Midbrain (tissue), 1 donor: ENCODE measurements around the gene GREB1.

Experiments used
- DNase-seq: peaks from one replicate; lab custom pipeline; 2025; lab: John Stamatoyannopoulos, UW

The GREB1 gene

DNA sequence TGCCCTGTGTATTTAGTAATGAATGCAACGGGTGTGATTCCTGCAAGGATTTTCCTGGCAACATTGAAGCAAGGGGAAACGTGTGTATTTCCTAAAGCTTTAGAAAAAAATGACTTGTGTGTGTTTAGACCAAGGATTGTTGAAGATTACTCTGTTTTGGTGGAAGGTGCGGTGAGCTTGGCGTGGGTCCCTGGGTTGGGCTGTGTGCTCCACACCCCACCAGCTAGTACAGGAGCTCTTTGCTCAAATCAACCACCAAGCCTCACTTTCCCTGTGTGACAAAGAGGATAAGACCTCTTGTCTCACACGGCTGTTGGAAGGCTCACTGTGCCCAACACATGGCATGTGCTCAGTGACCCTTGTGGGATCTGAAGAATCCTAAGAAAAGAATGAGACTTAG lies 21.4 kb upstream of the GREB1 start:
- DNase-seq = no peak

DNA sequence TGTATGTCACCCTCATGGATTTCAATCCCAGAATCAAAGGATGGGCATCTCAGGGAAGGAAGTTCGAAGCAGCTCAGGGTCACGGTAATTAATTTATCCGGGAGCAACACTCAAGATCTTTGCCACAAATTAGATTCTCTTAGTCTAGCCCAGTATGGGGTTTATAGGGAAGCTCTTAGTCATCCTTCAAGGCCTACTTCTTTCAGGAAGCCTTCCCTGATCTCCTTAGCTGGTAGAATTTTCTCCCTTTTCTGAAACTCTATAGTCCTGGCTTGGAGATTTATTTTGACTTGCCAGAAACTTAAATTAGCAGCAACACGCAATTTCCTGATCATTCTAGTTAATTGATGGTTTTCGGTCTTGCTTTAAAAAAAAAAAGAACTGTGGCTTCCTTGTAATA lies 20.5 kb upstream of the GREB1 start:
- no peak for DNase-seq

GRCh38 chr2:11514081-11514730 lies 19.6 kb upstream of the GREB1 start:
- DNase-seq = no peak

DNA sequence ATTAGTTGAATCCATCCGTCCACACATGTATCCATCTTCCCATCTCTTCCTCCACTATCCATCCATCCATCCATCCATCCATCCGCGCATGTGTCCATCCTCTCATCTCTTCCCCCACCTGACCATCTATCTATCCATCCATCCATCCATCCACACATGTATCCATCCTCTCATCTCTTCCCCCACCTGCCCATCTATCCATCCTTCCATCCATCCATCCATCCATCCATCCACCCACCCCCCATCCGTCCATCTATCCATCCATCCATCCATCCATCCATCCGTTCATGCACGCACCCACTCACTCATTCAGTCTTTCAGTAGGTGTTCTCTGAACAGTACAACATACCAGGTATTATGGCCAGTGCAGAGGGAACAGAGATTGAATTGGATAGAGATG lies 18.9 kb upstream of the GREB1 start:
- no peak for DNase-seq

GRCh38 chr2:11515490-11515981 lies 18.3 kb upstream of the GREB1 start:
- DNase-seq = no peak

- DNase-seq = no peak
These were observed 16.7 kb upstream of the GREB1 start for GRCh38 chr2:11516984-11517648.

DNA sequence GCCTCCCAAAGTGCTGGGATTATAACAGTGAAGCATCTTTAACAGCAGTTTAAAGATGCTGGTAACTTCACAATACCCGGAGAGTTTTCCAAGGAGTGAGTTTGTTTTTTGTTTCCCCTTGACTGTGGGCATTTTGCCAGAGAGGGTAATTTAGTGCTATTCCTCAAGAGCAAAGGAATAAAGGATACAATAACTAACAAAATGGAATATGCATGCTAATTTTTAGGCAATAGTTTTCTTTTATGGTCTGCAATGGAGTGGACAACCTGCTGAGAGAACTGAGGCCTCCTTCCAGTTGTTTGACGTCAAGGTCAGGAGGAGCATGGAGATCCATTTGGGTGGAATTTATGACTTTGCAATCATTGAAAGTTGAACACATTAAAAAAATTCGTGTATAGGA lies 15.9 kb upstream of the GREB1 start:
- DNase-seq = no peak

GRCh38 chr2:11520092-11520693 lies 13.7 kb upstream of the GREB1 start:
- DNase-seq = no peak

DNA sequence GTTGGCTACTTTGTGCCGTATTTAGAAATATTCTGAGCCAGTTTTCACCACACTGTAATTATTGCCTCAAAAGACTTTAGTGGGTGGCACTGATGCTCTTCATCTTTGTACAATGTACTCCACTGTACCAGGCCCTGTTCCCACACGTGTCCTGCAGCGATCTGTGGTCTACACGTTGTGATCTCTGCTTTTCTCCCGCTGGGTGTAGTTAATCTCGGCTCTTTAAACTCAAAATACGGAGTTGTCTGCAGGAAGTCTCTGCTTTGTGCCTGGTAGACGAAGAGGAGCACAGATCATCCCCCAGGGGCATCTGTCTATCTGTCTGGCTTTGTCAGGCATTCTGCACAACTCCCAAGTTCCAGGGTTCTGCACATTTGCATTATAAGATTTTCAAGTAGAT lies 12.1 kb upstream of the GREB1 start:
- DNase-seq = no peak

- no peak for DNase-seq
These were observed 9.4 kb upstream of the GREB1 start for GRCh38 chr2:11524470-11524869.

- no peak for DNase-seq
These were observed 8.1 kb upstream of the GREB1 start for GRCh38 chr2:11525762-11526161.

GRCh38 chr2:11527001-11527400 lies 6.8 kb upstream of the GREB1 start:
- DNase-seq = no peak

GRCh38 chr2:11528228-11528627 lies 5.6 kb upstream of the GREB1 start:
- DNase-seq = no peak

- DNase-seq = no peak
These were observed 2.9 kb upstream of the GREB1 start for GRCh38 chr2:11530864-11531465.

- no peak for DNase-seq
These were observed 1.3 kb upstream of the GREB1 start for GRCh38 chr2:11532416-11533055.

DNA sequence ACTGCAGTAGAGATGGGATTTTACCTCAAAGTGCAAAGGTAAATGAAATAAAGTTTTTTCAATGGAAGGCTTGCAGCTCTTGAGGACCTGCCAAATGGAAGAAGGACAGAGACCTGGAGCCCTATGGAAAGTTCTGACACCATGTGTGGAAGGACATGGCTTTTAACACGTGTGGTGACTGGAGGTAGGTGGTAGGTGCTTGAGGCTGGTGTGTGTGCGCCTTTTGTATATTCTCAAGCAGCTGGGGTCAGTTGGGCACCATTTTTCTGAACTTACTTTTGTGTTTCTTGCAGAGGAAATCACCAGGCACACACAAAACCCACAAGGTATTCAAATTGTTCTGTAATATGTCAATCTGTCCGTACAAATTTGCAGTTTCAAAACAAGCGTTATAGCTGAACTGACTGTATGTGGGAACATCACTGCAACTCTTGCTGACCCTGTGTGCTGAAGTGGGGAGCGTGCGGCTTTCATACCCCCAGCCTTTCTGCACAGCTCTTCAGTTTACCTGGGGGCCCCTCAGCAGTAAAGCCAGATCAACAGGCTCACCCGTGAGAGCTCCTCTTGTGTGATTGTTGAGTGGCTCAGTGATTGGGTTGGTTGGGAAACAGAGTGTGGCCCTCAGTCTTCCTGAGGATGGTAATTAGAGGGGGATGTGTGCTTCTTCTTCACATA lies 363 bp downstream of the GREB1 start:
- no peak for DNase-seq

DNA sequence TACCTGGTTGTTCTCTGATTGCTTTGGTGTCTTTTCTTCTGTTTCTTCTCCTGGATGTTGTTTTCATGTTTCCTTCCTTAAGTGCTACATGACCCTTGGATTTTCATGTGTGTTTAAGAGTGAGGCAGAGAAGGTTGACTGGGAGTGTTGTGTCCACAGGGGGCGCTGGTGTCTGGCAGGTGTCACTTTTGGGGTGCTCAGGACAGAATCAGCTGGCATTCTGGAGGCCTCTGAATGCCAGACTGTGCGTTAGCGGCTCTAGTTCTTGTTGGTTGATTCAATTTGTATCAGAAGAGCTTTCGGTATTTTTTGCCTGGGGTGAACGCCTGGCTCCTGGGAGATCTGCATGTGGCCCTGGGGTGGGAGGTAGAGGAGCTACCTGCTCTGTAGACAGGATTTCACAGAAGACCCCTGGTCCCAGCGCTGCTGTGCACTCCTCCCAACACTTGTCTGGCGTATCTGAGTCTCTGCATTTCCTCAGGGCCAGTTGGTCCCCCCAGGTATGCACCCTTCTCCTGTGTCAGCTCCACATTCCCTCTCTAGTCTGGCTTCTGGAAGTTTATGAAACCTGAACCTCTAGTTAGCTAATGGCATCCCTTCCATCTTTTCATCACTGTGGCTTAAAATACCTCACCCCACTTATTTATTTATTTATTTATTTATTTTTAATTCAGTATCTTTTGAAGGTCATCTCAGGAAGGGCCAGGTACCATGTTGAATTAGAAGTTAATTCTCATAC lies 1.1 kb downstream of the GREB1 start:
- DNase-seq = no peak

DNA sequence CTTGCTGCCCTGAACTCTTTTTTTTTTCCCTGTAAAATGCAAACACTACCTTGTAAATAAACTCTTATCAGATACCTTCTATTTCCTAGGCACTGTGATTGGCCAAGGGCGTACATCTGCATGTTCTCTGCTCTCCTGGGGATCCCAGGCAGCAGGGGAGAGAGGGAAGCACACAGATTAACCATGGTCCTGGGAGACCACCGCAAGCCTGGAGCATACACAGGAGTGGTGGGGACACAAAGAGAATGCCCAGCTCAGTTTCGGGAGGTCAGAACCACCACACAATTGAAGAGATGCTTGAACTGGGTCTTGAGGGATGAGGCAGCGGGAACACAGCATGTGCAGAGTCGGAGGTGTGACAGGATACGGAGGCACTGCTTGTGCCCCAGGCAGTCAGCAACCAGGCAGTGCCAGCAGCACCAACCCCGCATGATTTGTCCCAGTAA lies 2.1 kb downstream of the GREB1 start:
- DNase-seq = no peak

GRCh38 chr2:11537951-11538350 lies 4.1 kb downstream of the GREB1 start:
- no peak for DNase-seq

DNA sequence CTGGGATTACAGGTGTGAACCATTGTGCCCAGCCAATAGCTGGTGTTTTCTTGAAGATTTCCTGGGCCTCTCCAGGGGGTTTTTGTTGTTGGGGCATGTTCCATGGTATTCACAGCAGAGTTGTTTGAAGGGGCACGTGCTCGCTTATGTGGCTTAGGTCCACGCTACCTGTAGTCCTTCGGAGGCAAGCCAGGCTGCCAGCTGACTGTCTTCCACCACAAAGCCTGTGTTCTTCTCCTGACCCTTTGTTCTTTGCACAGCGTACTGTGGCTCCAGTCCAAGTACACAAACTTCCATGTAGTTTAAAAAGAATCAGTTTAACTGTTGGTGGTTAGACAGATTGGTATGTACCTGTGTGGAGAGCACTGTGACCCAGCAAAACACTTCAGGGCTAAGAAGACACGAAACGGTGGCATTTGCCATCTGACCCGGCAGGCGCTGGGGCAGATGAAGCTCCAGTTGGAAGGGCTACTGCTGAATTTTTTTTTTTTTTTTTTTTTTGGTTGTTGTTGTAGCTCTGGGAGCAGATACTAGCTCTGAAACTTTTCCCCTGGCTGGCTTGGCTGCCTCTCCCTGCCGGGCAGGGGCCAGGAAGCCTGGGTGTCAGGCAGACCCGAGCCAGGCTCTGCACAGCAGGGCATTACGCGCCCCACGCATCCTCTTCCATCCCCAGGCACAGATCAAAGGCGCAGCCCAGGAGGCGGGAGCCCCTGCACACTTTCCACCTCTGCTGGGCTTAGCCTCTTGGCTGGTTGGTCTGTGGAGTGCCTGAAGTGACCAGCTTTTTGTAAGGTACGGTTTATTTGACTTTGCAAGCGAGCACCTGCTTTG lies 5.7 kb downstream of the GREB1 start:
- no peak for DNase-seq
